ENCODE results near the gene POU4F3. TPM values are rescaled to one million over a fixed set of nuclear protein-coding genes. Genes with fewer than 3 reads are reported as not detected.

POU4F3 gene
- total and polyA plus RNA-seq, 8 donors: not detected

DNA sequence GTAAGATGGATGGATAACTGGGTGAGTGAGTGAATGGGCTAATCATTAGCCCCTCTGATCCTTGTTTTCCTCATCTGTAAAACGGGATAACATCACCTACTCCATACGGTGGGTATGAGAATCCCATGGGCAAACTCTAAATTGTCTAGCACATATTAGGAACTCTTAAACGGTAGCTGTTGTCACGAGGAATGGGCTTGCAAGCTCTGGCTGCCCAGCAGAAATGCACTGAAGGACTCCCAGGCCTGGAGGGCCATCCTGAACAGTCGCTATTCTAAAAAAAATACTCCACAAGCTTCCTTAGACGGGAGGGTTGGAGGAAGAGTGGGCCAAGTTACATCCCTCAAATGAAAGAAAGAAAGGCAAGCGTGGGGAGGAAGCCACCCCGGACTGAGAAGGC is 711 bp upstream of the POU4F3 start:
- intact Hi-C loops (cut with DNase I): no loop called here
- 0 to 2% methylated on average over 8 of the region's 8 CpGs for WGBS, 2 donors
- DNase-seq: no peak
- H3K36me3 ChIP-seq: no peaks in the 10 kb centered on the region
- no peak overlapping the region for H3K4me3 ChIP-seq
- no peaks in the 10 kb centered on the region for H3K9me3 ChIP-seq
- no peak overlapping the region for H3K27ac ChIP-seq
- TF ChIP-seq, protein P1, sequence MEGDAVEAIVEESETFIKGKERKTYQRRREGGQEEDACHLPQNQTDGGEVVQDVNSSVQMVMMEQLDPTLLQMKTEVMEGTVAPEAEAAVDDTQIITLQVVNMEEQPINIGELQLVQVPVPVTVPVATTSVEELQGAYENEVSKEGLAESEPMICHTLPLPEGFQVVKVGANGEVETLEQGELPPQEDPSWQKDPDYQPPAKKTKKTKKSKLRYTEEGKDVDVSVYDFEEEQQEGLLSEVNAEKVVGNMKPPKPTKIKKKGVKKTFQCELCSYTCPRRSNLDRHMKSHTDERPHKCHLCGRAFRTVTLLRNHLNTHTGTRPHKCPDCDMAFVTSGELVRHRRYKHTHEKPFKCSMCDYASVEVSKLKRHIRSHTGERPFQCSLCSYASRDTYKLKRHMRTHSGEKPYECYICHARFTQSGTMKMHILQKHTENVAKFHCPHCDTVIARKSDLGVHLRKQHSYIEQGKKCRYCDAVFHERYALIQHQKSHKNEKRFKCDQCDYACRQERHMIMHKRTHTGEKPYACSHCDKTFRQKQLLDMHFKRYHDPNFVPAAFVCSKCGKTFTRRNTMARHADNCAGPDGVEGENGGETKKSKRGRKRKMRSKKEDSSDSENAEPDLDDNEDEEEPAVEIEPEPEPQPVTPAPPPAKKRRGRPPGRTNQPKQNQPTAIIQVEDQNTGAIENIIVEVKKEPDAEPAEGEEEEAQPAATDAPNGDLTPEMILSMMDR (IDR thresholded peaks at IDR 0.05): no peak
- peaks cover 6 to 40% (median 14%) of the 10 kb centered on the region in 4 donors for H3K27me3 ChIP-seq
- FAIRE-seq: no peak
- ATAC-seq: no peak
- H3K4me1 ChIP-seq: no peaks in the 10 kb centered on the region

GRCh38 chr5:146339715-146340259 is 1.1 kb downstream of the POU4F3 start:
- H3K36me3 ChIP-seq: no peaks in the 10 kb centered on the region
- no peak overlapping the region for H3K27ac ChIP-seq
- TF ChIP-seq, protein P1 (IDR thresholded peaks at IDR 0.05): no peak
- WGBS, 2 donors: 5 to 6% methylated on average over 41 to 44 of the region's 44 CpGs
- peak overlapping the region in 1 of 4 donors; percentile 25 for H3K4me3 ChIP-seq
- H3K4me1 ChIP-seq: peaks cover 0 to 2% (median 0%) of the 10 kb centered on the region in 3 donors
- peaks cover 6 to 47% (median 14%) of the 10 kb centered on the region in 4 donors for H3K27me3 ChIP-seq
- DNase-seq: peak in 1 of 6 donors; percentile 67
- intact Hi-C loops (cut with DNase I): no loop called here
- H3K9me3 ChIP-seq: no peaks in the 10 kb centered on the region
- FAIRE-seq: no peak
- no peak for ATAC-seq

DNA sequence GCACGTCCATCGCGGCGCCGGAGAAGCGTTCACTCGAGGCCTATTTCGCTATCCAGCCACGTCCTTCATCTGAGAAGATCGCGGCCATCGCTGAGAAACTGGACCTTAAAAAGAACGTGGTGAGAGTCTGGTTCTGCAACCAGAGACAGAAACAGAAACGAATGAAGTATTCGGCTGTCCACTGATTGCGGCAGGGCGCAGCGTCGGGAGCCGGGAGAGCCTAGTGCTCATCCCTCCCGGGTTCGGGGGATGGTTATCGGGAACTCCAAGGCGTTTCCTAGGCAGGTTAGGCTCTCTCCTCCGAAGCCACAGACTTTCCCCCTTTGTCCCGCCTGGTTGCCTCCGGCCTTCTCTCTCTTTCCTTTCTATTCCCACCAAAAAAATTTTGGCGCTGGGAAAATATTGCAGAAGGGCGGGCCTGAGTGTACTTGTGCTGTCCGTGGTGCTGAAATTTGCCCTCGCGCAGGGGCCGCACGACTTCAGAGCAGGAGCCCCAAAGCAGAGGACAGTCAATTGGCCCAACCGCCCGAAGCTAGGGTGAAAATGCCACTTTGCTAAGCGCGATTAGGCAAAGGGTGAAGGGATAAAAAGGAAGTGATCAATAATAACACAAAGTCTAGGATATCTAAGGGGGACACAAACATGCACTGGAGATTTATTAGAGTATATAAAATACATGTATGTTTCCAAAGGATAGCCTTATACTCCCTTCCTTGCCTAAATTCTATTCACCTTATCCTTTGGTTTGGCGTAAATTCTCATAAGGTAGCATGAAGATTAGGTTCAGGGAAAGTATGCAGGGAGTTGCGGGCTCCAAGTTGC is 1.8 kb downstream of the POU4F3 start:
- H3K27me3 ChIP-seq: peaks cover 6 to 53% (median 16%) of the 10 kb centered on the region in 4 donors
- FAIRE-seq (no peak), DNase-seq (peak; percentile 31 to 80 (median 56)), ATAC-seq (peak in 3 of 4 donors; percentile 76 to 89 (median 82))
- H3K9me3 ChIP-seq: no peaks in the 10 kb centered on the region
- no peak overlapping the region for H3K27ac ChIP-seq
- H3K36me3 ChIP-seq: no peaks in the 10 kb centered on the region
- 5% methylated on average over 40 of the region's 40 CpGs for WGBS, 2 donors
- peak overlapping the region in 1 of 4 donors; percentile 25 for H3K4me3 ChIP-seq
- peaks cover 0 to 9% (median 0%) of the 10 kb centered on the region in 3 donors for H3K4me1 ChIP-seq
- intact Hi-C loops (cut with DNase I): no loop called here
- TF ChIP-seq, protein P1 (IDR thresholded peaks at IDR 0.05): no peak

GRCh38 chr5:146341854-146342253 is 3.2 kb downstream of the POU4F3 start:
- ATAC-seq (no peak), FAIRE-seq (no peak), DNase-seq (no peak)
- Histone ChIP-seq H3K27ac (no peak overlapping the region), H3K27me3 (peaks cover 6 to 57% (median 18%) of the 10 kb centered on the region in 4 donors), H3K4me1 (peaks cover 0 to 11% (median 0%) of the 10 kb centered on the region in 3 donors), H3K9me3 (no peaks in the 10 kb centered on the region), H3K4me3 (no peak overlapping the region), H3K36me3 (no peaks in the 10 kb centered on the region)
- 5% methylated on average over 6 of the region's 6 CpGs for WGBS, 2 donors
- TF ChIP-seq, protein P1 (IDR thresholded peaks at IDR 0.05): no peak
- intact Hi-C loops (cut with DNase I): no loop called here

DNA sequence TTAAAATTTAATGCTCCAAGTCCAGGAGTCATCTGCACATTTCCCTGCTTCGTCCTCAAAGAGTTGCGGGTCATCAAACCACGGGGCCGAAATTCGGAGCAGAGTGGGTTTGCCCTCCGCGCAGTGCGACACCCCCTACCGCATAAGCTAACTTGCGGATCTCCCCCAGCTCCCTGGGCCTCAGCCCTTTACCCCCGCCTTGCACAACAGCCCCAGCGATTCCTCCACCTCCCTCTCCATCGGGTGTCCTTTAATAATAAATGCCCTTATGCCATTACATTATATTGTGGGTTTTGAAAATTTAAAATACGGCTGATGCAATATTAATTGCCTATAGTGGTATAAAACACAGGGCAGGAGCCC is 3.9 kb downstream of the POU4F3 start:
- Histone ChIP-seq H3K9me3 (no peaks in the 10 kb centered on the region), H3K4me3 (no peak overlapping the region), H3K4me1 (peaks cover 0 to 11% (median 0%) of the 10 kb centered on the region in 3 donors), H3K36me3 (no peaks in the 10 kb centered on the region), H3K27me3 (peaks cover 6 to 57% (median 18%) of the 10 kb centered on the region in 4 donors), H3K27ac (no peak overlapping the region)
- TF ChIP-seq, protein P1 (IDR thresholded peaks at IDR 0.05): no peak
- ATAC-seq (no peak), DNase-seq (no peak), FAIRE-seq (no peak)
- intact Hi-C loops (cut with DNase I): no loop called here
- 6% methylated on average over 14 of the region's 14 CpGs for WGBS, 2 donors
